Caco-2 (cell line): ENCODE results near the gene STAP2. TPM values are rescaled to one million over a fixed set of nuclear protein-coding genes. Genes with fewer than 3 reads are reported as not detected.
A peak's percentile ranks its signal among the peaks of the same experiment; 100 is the strongest.

Experiments
- BruUV-seq: library from RNA; stranded (reverse); fragments of 400-500 nt; replicated peaks from 2 replicates; lab custom pipeline; 2021; lab: Mats Ljungman, UMichigan
- CTCF ChIA-PET: fragments of 300-600 bp; sonication (Branson Sonifier 250); formaldehyde crosslinking; loops from one replicate; lab custom pipeline; 2022; ENCODE audit warnings: antibody characterized with exemption; lab: Charles Lee
- POLR2A ChIA-PET: fragments of 300-600 bp; sonication (Branson Sonifier 250); formaldehyde crosslinking; loops from one replicate; lab custom pipeline; 2022; ENCODE audit warnings: antibody characterized with exemption; lab: Charles Lee
- DNase-seq, 2 experiments: peaks; one replicate each; pipeline versions ENCODE4 v3.0.0 to v3.0.0-alpha.2; 2020 to 2022
- H3K27me3 ChIP-seq: replicated peaks from 2 replicates; pipeline ENCODE4 v1.6.0; 2011; ENCODE audit warnings: low read length; ENCODE audit not compliant: control insufficient read depth, insufficient read depth
- H3K36me3 ChIP-seq: 2 replicates; pipeline ENCODE4 v1.5.1; 2011; ENCODE audit warnings: low read length; ENCODE audit not compliant: control insufficient read depth, insufficient read depth
- H3K4me1 ChIP-seq: fragments of 250-450 bp; sonication (Bioruptor Pico); 2 replicates; pipeline ENCODE4 v1.5.1; 2020; ENCODE audit warnings: mild to moderate bottlenecking
- H3K4me3 ChIP-seq: 2 replicates; pipeline ENCODE4 v1.5.1; 2011; ENCODE audit warnings: low read depth, mild to moderate bottlenecking, control low read depth, low read length
- H3K9me3 ChIP-seq: fragments of 250-450 bp; sonication (Bioruptor Pico); 2 replicates; pipeline ENCODE4 v1.5.1; 2020; ENCODE audit warnings: mild to moderate bottlenecking, moderate library complexity
- H3K27ac Mint-ChIP-seq: one replicate; pipeline ENCODE4 v1.8.0; 2022; ENCODE audit warnings: mixed read lengths; ENCODE audit not compliant: unreplicated experiment
- H3K27me3 Mint-ChIP-seq: one replicate; pipeline ENCODE4 v1.8.0; 2022; ENCODE audit warnings: mixed read lengths; ENCODE audit not compliant: insufficient read depth, unreplicated experiment
- H3K36me3 Mint-ChIP-seq: one replicate; pipeline ENCODE4 v1.8.0; 2022; ENCODE audit warnings: mild to moderate bottlenecking, mixed read lengths; ENCODE audit not compliant: insufficient read depth, unreplicated experiment
- H3K4me1 Mint-ChIP-seq: one replicate; pipeline ENCODE4 v1.8.0; 2022; ENCODE audit warnings: low read depth, mixed read lengths; ENCODE audit not compliant: unreplicated experiment
- H3K4me3 Mint-ChIP-seq: one replicate; pipeline ENCODE4 v1.8.0; 2022; ENCODE audit warnings: mild to moderate bottlenecking, moderate library complexity, mixed read lengths; ENCODE audit not compliant: unreplicated experiment
- H3K9me3 Mint-ChIP-seq: one replicate; pipeline ENCODE4 v1.8.0; 2022; ENCODE audit warnings: mixed read lengths; ENCODE audit not compliant: unreplicated experiment
- intact Hi-C: fragments of 100-400 bp; cut with micrococcal nuclease; formaldehyde crosslinking; loops from one replicate; pipeline ENCODE4 v1.10.0; 2022; ENCODE audit not compliant: unreplicated experiment
- total RNA-seq: library from RNA; stranded (reverse); gene quantifications from 2 replicates; pipeline ENCODE4 v1.2.3, GENCODE V29; 2022
- TF ChIP-seq, protein P1 (sequence below), 2 experiments: fragments of 200-600 bp in 1 of 2; IDR thresholded peaks; 1 replicate in 1 of 2; 2 replicates in 1 of 2; pipeline versions ENCODE4 v1.5.1 to v1.8.0; 2011 to 2022; ENCODE audit warnings: antibody characterized with exemption in 1 of 2, control low read depth in 1 of 2, inconsistent platforms in 1 of 2, low read depth in 1 of 2, low read length in 1 of 2, mild to moderate bottlenecking in 1 of 2, moderate library complexity in 1 of 2; ENCODE audit not compliant: insufficient read depth in 1 of 2, severe bottlenecking in 1 of 2, unreplicated experiment in 1 of 2

STAP2 gene
- total RNA-seq, 1 experiment from 2014 or later = 71.6 TPM

DNA sequence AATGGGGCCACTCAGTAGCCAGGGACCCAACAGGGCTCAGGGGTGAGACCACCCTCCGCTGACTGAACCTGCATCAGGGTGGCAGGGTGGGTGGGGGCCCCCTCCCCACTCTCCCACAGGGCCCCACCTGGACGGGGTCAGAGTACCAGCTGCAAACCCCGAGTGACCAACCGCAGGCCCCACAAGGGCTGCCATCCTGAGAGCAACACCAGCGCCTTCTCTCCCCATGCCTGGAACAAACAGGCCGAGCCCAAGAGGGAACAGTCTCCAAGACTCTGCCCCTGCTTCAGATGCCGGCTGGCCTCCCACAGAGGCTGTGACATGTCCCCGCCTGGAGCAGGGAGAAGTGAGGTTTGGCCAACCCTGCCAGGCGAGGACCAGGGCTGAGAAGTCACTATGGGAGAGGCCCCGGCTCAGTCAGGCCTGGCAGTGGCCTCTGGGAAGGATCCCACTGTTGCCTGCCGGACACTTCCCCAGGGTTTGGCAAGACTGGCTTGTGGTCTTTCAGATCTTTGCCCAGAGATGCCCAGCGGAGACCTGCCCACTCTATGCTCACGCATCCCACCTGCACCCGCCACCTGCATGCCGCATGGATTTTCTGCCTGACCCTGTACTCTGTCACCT, 31.9 kb upstream of the STAP2 start:
- Mint-ChIP-seq H3K9me3 (no peaks in the 10 kb centered on the region), H3K4me3 (no peak overlapping the region), H3K4me1 (peaks cover 4% of the 10 kb centered on the region), H3K27me3 (no peaks in the 10 kb centered on the region), H3K27ac (no peak overlapping the region), H3K36me3 (peaks cover 80% of the 10 kb centered on the region)
- no peak for DNase-seq
- Histone ChIP-seq H3K36me3 (peaks cover 2% of the 10 kb centered on the region), H3K4me1 (peaks cover 20% of the 10 kb centered on the region), H3K9me3 (no peaks in the 10 kb centered on the region), H3K4me3 (no peak overlapping the region), H3K27me3 (no peaks in the 10 kb centered on the region)
- no TSS peak for BruUV-seq
- ChIA-PET POLR2A (no interaction called here), CTCF (interaction anchor here (0.6 to 1.1 kb wide), 4 partner anchors 18 to 86 kb away, joined by 3 to 7 read pairs (median 4); partner anchors contain the start of gene CHAF1A)
- intact Hi-C loops = no loop called here
- TF ChIP-seq, protein P1, sequence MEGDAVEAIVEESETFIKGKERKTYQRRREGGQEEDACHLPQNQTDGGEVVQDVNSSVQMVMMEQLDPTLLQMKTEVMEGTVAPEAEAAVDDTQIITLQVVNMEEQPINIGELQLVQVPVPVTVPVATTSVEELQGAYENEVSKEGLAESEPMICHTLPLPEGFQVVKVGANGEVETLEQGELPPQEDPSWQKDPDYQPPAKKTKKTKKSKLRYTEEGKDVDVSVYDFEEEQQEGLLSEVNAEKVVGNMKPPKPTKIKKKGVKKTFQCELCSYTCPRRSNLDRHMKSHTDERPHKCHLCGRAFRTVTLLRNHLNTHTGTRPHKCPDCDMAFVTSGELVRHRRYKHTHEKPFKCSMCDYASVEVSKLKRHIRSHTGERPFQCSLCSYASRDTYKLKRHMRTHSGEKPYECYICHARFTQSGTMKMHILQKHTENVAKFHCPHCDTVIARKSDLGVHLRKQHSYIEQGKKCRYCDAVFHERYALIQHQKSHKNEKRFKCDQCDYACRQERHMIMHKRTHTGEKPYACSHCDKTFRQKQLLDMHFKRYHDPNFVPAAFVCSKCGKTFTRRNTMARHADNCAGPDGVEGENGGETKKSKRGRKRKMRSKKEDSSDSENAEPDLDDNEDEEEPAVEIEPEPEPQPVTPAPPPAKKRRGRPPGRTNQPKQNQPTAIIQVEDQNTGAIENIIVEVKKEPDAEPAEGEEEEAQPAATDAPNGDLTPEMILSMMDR (IDR thresholded peaks at IDR 0.05; ENCODE audit: insufficient read depth in 1 of 2, low read depth in 1 of 2, low read length in 1 of 2, severe bottlenecking in 1 of 2, unreplicated experiment in 1 of 2) = no peak

DNA sequence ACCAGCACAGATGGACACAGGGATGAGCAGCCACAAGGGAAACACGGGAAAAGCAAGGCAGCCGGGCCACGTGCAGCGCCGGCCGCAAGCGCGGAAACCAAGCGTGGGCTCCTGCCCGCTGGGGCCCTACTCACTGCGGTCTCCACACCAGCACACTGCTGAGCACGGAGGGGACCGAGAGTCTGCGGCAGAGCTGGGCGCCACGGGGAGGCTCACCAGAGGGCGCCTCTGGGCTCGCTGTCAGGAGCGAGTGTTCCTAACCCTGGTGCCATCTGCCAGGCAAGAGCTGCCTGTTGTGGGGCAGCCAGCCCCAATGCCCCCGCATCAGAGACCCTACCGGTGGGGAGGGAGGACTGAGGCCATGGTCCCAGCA, 31.2 kb upstream of the STAP2 start:
- no peaks in the 10 kb centered on the region for H3K4me1 Mint-ChIP-seq
- H3K27ac Mint-ChIP-seq = peak overlapping the region; percentile 71
- no TSS peak for BruUV-seq
- H3K36me3 Mint-ChIP-seq = peaks cover 80% of the 10 kb centered on the region
- ChIA-PET CTCF (interaction anchor here (0.6 to 1.1 kb wide), 4 partner anchors 19 to 85 kb away, joined by 3 to 7 read pairs (median 4); partner anchors contain the start of gene CHAF1A), POLR2A (no interaction called here)
- DNase-seq = peak in 1 of 2 experiments; percentile 40
- intact Hi-C loops = no loop called here
- TF ChIP-seq, protein P1 (IDR thresholded peaks at IDR 0.05; ENCODE audit: insufficient read depth in 1 of 2, low read depth in 1 of 2, low read length in 1 of 2, severe bottlenecking in 1 of 2, unreplicated experiment in 1 of 2) = peak in 1 of 2 experiments; percentile 33
- H3K36me3 ChIP-seq = peaks cover 2% of the 10 kb centered on the region
- H3K4me3 ChIP-seq = no peak overlapping the region
- H3K9me3 ChIP-seq = no peaks in the 10 kb centered on the region
- H3K27me3 Mint-ChIP-seq = no peaks in the 10 kb centered on the region
- no peaks in the 10 kb centered on the region for H3K27me3 ChIP-seq
- no peak overlapping the region for H3K4me3 Mint-ChIP-seq
- H3K9me3 Mint-ChIP-seq = no peaks in the 10 kb centered on the region
- H3K4me1 ChIP-seq = peaks cover 15% of the 10 kb centered on the region

DNA sequence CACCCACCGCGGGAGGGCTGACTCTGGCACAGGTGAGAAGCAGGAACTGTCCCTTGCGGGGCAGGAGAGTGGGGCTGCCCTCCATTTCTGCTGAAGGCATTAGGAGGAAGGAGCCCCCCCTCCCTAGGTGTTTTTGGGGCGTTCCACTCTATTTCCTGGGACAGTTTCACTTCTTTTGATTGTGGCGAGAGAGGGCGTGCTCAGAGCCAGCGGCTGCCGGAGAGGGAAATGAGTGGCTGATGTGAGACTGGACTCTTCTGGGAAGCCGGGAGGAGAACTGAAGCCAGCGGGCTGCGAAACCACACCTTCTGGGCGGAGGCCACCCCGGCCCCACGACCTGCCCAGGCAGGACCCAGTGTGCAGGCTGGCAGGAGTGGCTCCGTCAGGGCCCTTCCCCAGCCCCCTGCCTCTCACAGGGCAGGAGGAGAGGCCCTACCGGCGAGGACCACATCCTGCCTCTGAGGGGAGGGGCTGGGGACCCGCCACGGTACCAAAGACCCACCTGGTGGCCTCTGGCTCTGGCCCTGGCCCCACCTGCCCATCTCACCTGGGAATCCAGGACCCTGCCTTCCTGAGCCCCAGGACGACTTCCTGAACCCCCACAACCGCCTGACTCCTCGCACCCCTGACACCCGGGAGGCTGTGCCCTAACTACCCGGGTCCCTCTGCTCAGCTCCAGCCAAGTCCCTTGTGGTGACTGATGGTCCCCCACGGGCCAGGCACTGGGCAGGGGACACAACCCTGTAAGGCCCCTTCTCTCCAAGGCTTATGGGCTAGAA, 30.7 kb upstream of the STAP2 start:
- peak overlapping the region; percentile 71 for H3K27ac Mint-ChIP-seq
- Histone ChIP-seq H3K27me3 (no peaks in the 10 kb centered on the region), H3K4me1 (peaks cover 9% of the 10 kb centered on the region), H3K4me3 (no peak overlapping the region), H3K36me3 (peaks cover 2% of the 10 kb centered on the region), H3K9me3 (no peaks in the 10 kb centered on the region)
- no peaks in the 10 kb centered on the region for H3K4me1 Mint-ChIP-seq
- H3K27me3 Mint-ChIP-seq = no peaks in the 10 kb centered on the region
- no peaks in the 10 kb centered on the region for H3K9me3 Mint-ChIP-seq
- no peak for DNase-seq
- H3K36me3 Mint-ChIP-seq = peaks cover 81% of the 10 kb centered on the region
- POLR2A ChIA-PET = no interaction called here
- no peak overlapping the region for H3K4me3 Mint-ChIP-seq
- BruUV-seq = no TSS peak
- TF ChIP-seq, protein P1 (IDR thresholded peaks at IDR 0.05; ENCODE audit: insufficient read depth in 1 of 2, low read depth in 1 of 2, low read length in 1 of 2, severe bottlenecking in 1 of 2, unreplicated experiment in 1 of 2) = no peak
- intact Hi-C loops = no loop called here
- CTCF ChIA-PET = interaction anchor here (0.9 to 1.1 kb wide), 2 partner anchors 20 to 21 kb away, joined by 3 to 7 read pairs; no protein-coding TSS in a partner anchor
